B cell (primary cell): ENCODE data around the gene CACNB2.

ENCODE experiments used
- EZH2 ChIP-seq: IDR thresholded peaks from 2 replicates; pipeline ENCODE4 v1.6.1; 2012; ENCODE audit warnings: borderline replicate concordance, low read depth, mild to moderate bottlenecking, moderate library complexity, low read length; ENCODE audit not compliant: insufficient read depth, poor library complexity, severe bottlenecking
- TF ChIP-seq, protein P1 (sequence below): fragments of 200-600 bp; IDR thresholded peaks from one replicate; pipeline ENCODE4 v1.8.0; 2022; ENCODE audit warnings: antibody characterized with exemption, mild to moderate bottlenecking

DNA sequence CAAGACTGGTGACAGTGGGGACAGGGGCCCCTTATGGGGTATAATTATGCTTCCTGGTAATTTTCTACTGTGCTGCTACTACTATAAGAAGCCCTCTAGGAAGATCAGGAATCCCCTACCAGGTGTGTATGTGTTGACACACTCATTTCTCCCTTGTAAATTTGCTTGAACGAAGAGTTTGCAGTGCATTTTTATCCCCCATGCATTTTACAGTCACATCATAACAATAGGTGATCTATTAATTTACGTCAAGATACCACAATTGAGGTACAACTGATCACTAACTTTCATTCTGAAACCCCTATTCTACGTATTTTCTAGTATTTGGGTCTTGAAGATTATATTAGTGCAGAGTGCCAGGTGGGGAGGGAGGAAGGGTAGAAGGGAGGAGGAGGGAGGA lies 258.9 kb downstream of the CACNB2 start:
- TF ChIP-seq, protein P1, sequence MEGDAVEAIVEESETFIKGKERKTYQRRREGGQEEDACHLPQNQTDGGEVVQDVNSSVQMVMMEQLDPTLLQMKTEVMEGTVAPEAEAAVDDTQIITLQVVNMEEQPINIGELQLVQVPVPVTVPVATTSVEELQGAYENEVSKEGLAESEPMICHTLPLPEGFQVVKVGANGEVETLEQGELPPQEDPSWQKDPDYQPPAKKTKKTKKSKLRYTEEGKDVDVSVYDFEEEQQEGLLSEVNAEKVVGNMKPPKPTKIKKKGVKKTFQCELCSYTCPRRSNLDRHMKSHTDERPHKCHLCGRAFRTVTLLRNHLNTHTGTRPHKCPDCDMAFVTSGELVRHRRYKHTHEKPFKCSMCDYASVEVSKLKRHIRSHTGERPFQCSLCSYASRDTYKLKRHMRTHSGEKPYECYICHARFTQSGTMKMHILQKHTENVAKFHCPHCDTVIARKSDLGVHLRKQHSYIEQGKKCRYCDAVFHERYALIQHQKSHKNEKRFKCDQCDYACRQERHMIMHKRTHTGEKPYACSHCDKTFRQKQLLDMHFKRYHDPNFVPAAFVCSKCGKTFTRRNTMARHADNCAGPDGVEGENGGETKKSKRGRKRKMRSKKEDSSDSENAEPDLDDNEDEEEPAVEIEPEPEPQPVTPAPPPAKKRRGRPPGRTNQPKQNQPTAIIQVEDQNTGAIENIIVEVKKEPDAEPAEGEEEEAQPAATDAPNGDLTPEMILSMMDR = no peak
- TF ChIP-seq EZH2 = no peak
